Left forelimb (tissue), 1 donor: ENCODE measurements around the gene ABCG1.
A peak's percentile ranks its signal among the peaks of the same experiment; 100 is the strongest.
"Not testable (repeated sequence)": the region's sequence is repeated elsewhere in the genome, so short reads cannot be mapped to it uniquely, and the experiment has no call there.

Experiments used
- DNase-seq: peaks from one replicate; pipeline ENCODE4 v3.0.0-alpha.2; 2018; ENCODE audit warnings: low spot score

ABCG1 gene

GRCh38 chr21:42218836-42219605, at the start of gene ABCG1:
Gene ABCG1, plus strand, starts transcription at chr21:42219140. Its CDS starts 123 bp downstream, at chr21:42219263.
- no peak for DNase-seq

GRCh38 chr21:42169758-42170157, 49.2 kb upstream of the ABCG1 start:
- no peak for DNase-seq

GRCh38 chr21:42171091-42172053, 47.6 kb upstream of the ABCG1 start:
- DNase-seq = peak; percentile 51

GRCh38 chr21:42172596-42173483, 46.1 kb upstream of the ABCG1 start:
- DNase-seq = peak; percentile 51

GRCh38 chr21:42174173-42174572, 44.8 kb upstream of the ABCG1 start:
- DNase-seq = no peak

- no peak for DNase-seq
These were observed 43.7 kb upstream of the ABCG1 start for GRCh38 chr21:42175110-42175710.

- no peak for DNase-seq
These were observed 42.1 kb upstream of the ABCG1 start for GRCh38 chr21:42176859-42177258.

GRCh38 chr21:42179316-42179715, 39.6 kb upstream of the ABCG1 start:
- no peak for DNase-seq

GRCh38 chr21:42180001-42180400, 38.9 kb upstream of the ABCG1 start:
- not testable (repeated sequence) for DNase-seq

GRCh38 chr21:42182713-42183371, 36.1 kb upstream of the ABCG1 start:
- DNase-seq = no peak

- DNase-seq = no peak
These were observed 35.3 kb upstream of the ABCG1 start for GRCh38 chr21:42183374-42184266.

GRCh38 chr21:42186591-42186990, 32.3 kb upstream of the ABCG1 start:
- no peak for DNase-seq

GRCh38 chr21:42187976-42188653, 30.8 kb upstream of the ABCG1 start:
- no peak for DNase-seq

GRCh38 chr21:42188663-42189062, 30.3 kb upstream of the ABCG1 start:
- DNase-seq = no peak

- no peak for DNase-seq
These were observed 29.5 kb upstream of the ABCG1 start for GRCh38 chr21:42189431-42189830.

GRCh38 chr21:42189860-42190485, 29.0 kb upstream of the ABCG1 start:
- DNase-seq = no peak

GRCh38 chr21:42190486-42190863, 28.5 kb upstream of the ABCG1 start:
- DNase-seq = no peak

- no peak for DNase-seq
These were observed 27.9 kb upstream of the ABCG1 start for GRCh38 chr21:42191064-42191463.
